ENCODE results near the gene AGXT.

AGXT gene

GRCh38 chr2:240912878-240913809 lies 44.5 kb downstream of the AGXT start:
- DNase-seq (ENCODE audit: low read depth in 1 of 2, low spot score in 1 of 2): no peak

- DNase-seq (ENCODE audit: low read depth in 1 of 2, low spot score in 1 of 2): peak; percentile 28 to 49
Measured at GRCh38 chr2:240913810-240914644, 45.4 kb downstream of the AGXT start.

GRCh38 chr2:240914645-240915525 lies 46.3 kb downstream of the AGXT start:
- no peak for DNase-seq (ENCODE audit: low read depth in 1 of 2, low spot score in 1 of 2)

GRCh38 chr2:240915526-240916341 lies 47.1 kb downstream of the AGXT start:
- no peak for DNase-seq (ENCODE audit: low read depth in 1 of 2, low spot score in 1 of 2)

- no peak for DNase-seq (ENCODE audit: low read depth in 1 of 2, low spot score in 1 of 2)
Measured at GRCh38 chr2:240916571-240917008, 48.0 kb downstream of the AGXT start.

- no peak for DNase-seq (ENCODE audit: low read depth in 1 of 2, low spot score in 1 of 2)
Measured at GRCh38 chr2:240917009-240917683, 48.5 kb downstream of the AGXT start.

GRCh38 chr2:240917684-240918257 lies 49.1 kb downstream of the AGXT start:
- no peak for DNase-seq (ENCODE audit: low read depth in 1 of 2, low spot score in 1 of 2)

GRCh38 chr2:240918258-240919091 lies 49.9 kb downstream of the AGXT start:
- no peak for DNase-seq (ENCODE audit: low read depth in 1 of 2, low spot score in 1 of 2)

- no peak for DNase-seq (ENCODE audit: low read depth in 1 of 2, low spot score in 1 of 2)
Measured at GRCh38 chr2:240919161-240919781, 50.6 kb downstream of the AGXT start.

- peak in 1 of 2 donors; percentile 2 for DNase-seq (ENCODE audit: low read depth in 1 of 2, low spot score in 1 of 2)
Measured at GRCh38 chr2:240919786-240920782, 51.5 kb downstream of the AGXT start.

- DNase-seq (ENCODE audit: low read depth in 1 of 2, low spot score in 1 of 2): peak in 1 of 2 donors; percentile 2
Measured at GRCh38 chr2:240920783-240921231, 52.2 kb downstream of the AGXT start.

- peak in 1 of 2 donors; percentile 1 for DNase-seq (ENCODE audit: low read depth in 1 of 2, low spot score in 1 of 2)
Measured at GRCh38 chr2:240921311-240921994, 52.8 kb downstream of the AGXT start.

- peak in 1 of 2 donors; percentile 1 for DNase-seq (ENCODE audit: low read depth in 1 of 2, low spot score in 1 of 2)
Measured at GRCh38 chr2:240921995-240922244, 53.3 kb downstream of the AGXT start.

GRCh38 chr2:240922245-240922981 lies 53.8 kb downstream of the AGXT start:
- no peak for DNase-seq (ENCODE audit: low read depth in 1 of 2, low spot score in 1 of 2)

GRCh38 chr2:240922982-240923537 lies 54.4 kb downstream of the AGXT start:
- no peak for DNase-seq (ENCODE audit: low read depth in 1 of 2, low spot score in 1 of 2)

Data from activated T-helper 1 cell treated with anti-CD3 and anti-CD28 coated beads, Interleukin-2, amount 50 U/mL, for 16 hours (primary cell).